HG03558 (cell line): ENCODE measurements around the gene ZSCAN29.

ENCODE experiments used
- ATAC-seq: cut with Tn5 transposase; IDR thresholded peaks from one replicate; pipeline ENCODE4 v1.9.1; 2021; ENCODE audit warnings: moderate number of reproducible peaks; ENCODE audit not compliant: unreplicated experiment; ENCODE audit errors: extremely low read depth

The ZSCAN29 gene

DNA sequence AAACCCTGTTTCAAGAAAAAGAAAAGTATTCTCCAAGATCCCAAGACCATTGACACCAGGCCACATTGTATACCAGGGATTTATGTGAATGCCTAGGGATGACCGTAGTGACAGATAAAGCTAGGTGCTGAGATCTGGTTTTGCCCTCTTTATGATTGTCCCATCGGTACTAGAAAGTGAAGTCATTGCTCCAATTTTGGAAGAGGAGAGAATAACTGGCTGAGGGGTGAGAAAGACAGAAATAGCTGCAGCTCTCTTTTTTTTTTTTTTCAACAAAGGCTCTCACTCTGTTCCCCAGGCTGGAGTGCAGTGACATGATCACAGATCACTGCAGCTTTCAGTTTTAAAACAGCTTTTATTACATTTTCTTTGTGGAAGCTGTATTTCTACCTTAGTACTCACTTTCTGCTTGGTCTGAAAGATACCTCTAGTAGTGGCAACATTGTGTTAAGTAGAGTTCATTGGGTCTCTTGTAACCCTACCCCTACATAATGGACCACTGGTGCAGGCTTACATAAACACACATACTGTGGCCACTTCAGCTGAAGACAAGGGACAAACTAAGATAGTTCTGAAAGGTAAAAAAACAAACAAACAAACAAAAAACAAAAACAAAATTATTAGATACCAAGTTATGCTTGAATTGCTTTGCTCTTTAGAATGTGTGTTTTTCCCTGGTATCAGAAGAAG is 18.0 kb downstream of the ZSCAN29 start:
- ATAC-seq, result no peak

DNA sequence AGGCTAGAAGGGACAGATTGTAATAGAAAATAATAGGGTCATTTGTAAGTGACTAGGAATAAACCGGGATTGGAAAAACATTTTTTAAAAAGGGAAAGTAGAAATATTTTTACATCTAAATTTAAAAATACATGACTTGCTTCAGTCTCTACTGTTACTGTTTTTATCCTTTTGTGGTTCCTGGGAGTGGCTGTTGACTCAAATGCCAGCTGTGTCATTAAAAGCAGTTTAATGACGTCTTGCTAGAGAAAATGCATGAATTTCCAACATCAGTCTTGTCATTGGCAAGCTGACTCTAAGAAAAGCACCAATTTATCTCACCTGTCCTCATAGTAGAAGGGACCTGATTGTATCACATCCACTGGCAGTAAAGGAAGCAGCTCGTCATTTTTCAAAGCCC is 23.7 kb downstream of the ZSCAN29 start:
- ATAC-seq, result no peak

DNA sequence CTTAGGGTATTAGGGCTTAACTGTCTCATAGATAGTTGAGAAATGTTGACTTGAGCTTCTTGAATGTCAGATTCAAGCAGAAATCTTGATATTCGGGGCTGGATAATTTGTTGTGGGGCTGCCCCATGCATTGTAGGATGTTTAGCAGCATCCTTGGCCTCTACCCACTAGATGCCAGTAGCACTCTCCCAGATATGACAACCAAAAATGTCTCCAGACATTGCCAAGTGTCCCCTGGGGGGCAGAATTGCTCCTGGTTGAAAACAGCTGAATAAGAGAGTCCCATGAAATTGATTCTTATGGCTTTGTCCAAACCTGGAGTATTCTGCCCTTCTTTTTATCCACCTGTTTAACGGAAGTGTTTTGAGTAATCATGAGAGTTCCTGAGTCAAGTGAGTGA is 24.5 kb downstream of the ZSCAN29 start:
- no peak for ATAC-seq

DNA sequence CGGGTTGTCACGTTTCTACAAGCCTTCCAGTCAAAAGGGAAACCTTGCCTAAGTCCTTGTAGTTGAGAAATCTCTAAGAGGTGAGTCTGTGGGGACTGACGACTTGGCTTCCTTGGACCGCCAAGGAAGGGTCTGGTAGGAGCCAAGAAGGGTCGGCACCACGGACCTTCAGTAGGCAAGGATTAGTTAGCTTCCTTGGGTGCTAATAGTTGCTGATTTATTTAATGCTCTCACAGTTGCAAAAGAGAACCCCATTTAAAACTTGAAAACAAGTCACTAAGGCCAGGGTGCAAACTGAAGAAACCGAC is 40.1 kb downstream of the ZSCAN29 start:
- no peak for ATAC-seq

DNA sequence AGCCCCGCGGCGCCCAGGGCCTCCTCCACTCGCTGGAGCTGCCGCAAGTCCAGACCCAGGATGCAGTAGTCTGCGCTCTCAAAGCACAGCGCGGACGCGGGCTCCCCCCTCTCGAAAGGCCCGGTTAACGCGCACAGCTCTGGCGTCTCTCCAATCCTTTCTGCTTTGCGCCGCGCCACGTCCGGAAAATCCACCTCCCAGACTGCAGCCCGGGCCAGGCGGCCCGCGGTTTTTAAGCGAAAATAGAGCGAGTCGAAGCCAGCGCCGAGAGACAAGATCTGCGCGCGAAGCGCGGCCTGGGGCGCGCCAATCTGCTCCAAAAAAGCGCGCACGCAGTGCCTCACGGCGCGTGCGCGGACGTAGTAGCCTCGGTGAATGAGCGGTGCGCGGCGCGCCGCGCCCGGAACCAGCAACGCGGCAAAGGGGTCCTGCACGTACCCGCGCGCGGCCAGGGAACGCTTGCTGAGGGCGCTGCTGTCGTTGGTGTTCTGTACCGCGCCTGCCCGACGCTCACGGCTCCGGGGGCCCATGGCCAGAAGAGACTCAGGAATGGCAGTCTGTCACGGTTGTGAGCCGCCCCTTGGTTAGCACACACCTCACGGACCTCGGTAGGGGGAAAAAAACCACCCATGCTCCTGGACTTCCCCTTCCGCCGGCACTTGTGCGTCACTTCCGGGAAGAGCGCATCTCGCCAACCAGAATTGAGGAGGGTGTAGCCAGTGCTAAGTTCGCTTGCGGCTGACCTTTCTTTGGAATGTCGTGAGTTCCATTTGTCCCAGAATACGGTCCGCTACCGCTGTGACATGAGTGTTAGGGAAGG is 40.7 kb downstream of the ZSCAN29 start, which contains the start of gene LCMT2:
Gene LCMT2 (minus strand): TSS at position 614 of the 820 bp plus-strand sequence. CDS start 84 bp downstream, at position 530.
- ATAC-seq, result peak; percentile 73

DNA sequence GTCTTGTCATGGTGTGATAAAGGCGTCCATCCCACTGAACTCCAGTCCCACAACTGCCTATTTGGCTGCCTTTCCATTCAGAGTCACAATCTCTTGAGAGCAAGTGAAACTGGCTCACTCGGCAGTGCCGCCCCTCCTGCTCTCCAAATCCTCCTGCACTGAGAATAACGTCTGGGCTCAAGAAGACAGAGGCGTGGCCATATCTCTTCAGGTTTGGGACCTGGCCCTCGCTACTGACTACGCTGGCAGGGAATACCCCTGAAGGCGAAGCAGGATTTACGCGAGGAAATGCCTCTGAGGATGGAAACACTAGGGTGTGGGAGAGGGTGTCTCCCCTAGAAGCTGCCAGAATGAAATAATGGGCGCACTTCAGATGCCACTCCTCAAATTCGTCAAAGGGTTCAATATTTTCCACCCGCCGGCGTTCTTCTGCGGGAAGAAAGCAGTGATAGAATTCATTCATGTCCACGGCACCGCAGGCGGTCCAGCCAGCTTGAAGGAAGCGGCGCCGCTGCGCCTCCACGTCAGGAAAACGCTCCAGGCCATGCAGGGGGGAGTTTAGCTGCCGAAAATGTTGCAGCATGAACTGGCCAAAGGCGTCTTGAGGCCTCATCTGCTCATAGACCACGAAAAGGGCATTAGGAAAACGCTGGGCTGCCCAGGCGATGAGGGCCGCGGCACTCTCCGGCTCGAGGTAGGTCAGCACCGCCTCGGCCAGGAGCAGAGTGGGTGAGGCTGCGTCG is 41.5 kb downstream of the ZSCAN29 start:
- no peak for ATAC-seq

DNA sequence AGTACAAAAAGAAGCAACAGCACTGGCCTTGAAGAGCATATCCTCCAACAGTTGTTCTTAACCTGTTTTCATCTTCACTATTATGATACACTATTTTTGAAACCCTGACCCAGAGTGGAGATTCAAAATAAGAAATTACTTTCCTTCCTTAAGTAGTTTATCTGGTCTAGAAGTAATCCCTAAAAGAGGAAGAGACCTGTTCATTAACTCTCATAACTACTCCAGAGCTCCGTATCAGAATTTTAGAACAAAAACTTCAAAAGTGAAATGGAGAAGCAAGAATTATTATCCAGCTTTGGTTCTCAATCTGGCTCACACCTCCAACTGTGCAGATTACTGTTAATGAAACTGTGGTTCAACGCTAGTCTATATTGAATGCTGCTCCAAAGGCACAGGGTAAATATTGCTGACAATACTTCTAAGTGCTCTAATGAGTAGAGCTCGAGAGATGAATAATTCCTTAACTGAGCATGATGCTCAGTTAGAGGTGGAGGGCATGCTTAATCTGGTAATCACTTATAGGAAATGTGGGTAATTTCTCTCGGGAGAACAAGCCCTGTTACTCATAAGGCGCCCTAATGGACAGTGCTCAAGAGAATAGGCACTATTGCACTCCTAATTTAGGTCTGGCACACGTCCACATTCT is 45.7 kb downstream of the ZSCAN29 start:
- no peak for ATAC-seq

DNA sequence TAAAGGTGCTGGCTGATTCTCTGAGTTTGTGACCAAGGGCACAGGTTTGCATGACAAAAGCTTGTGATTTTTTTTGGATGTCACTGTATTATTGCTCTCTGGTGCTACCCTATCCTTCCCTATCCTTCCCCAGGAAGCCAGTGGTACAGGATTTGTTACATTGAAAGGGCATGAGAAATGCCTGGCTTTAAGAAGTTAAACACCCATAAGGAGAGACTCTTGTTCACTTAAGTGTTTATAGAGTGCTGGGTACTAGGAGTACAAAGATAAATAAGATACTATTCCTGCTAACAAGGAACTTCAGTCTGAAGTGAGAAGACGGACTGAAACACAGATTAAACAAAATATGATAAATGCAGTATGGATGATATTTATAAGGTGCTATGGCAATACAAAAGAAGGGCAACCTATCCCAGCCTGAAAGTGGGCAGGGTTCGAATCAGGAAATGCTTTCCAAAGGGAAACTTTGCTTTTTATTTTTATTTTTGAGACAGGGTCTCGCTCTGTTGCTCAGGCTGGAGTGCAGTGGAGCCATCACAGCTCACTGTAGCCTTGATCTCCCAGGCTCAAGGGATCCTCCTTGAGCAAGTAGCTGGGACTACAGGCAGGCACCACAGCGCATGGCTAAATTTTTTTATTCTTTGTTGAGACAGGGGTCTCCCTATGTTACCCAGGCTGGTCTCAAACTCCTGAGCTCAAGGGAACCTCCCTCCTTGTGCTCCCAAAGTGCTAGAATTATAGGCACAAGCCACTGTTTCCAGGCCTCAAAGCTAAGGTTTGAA is 51.7 kb downstream of the ZSCAN29 start:
- ATAC-seq, result no peak

DNA sequence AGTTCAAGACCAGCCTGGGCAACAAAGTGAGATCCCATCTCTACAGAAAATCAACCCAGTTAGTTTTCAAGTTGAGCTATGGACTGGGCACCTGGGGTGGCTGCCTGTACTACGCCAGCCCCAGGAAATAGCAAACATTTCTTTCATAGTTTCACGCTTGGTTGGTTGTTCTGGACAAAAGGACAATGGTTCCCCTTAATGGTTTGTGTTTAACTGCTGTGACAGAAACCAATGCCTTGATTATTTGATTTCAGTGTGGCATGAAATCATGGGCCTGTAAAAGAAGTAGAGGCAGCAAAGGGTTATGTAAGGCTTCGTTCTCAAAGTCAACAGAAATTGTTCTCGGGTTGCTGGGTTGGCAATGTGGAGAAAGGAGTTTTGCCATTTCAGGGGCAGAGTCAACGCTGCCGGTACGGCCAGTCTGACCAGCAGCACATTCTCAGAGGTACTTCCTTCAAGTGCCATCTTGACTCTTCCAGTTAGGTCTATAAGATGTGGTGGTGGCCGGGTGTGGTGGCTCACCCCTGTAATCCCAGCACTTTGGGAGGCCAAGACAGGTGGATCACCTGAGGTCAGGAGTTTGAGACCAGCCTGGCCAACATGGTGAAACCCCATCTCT is 53.2 kb downstream of the ZSCAN29 start:
- no peak for ATAC-seq

DNA sequence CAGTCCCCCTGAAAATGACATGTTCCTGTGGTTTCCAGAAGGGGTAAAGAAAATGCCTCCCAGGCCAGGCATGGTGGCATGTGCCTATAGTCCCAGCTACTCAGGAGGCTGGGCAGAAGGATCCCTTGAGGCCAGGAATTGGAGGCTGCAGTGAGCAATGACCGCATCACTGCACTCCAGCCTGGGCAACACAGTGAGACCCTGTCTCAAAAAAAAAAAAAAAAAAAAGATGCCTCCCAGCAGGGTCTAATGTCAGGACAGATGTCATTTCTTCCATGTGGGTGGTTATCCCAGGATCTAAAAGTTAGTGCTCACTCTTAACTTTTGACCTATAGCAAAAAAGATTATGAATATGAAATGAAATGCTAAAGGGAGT is 53.9 kb downstream of the ZSCAN29 start:
- no peak for ATAC-seq

DNA sequence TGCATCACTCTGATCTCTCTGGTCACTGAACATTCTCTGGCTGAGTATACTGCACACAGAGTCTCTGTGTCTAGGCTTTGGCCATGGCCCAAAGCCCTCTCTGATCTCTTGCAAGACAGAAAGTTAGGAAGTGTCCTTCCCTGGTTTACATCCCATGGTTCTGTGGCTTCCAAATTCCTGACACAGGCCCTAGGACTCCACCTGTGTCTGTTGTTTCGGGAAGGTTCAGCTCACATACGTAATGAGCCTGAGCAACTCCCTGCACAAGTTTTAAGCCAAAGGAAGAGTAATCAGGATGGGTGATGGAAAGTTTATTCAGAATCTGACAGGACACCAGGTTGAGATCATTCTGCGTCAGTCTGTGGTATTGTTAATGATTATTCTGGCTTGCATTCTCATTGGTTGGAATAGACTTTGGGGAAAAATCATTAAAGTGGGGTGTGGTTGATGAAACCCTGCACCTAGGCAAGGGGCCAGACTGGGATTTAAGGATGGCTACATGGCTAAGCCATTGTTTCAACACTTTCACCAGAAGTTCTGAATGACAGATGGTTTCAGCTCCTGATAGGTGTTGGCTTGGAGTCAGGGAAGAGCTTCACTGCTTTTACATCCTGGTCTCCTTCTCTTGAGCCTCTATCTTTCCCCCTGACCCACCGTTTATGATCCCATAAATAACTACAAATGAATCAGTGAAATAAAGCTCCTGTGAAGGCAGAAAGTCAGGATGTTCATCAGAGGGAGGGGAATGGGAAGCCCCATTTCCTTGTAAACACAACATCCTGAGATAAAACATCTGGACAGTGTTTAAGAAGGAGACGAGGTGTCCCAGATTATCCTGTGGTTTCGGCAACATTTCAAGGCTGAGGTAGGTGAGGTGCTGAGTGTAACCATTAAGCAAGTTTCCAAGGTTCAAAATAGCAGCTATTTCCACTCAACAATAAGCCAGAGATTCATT is 54.5 kb downstream of the ZSCAN29 start:
- ATAC-seq, result no peak

DNA sequence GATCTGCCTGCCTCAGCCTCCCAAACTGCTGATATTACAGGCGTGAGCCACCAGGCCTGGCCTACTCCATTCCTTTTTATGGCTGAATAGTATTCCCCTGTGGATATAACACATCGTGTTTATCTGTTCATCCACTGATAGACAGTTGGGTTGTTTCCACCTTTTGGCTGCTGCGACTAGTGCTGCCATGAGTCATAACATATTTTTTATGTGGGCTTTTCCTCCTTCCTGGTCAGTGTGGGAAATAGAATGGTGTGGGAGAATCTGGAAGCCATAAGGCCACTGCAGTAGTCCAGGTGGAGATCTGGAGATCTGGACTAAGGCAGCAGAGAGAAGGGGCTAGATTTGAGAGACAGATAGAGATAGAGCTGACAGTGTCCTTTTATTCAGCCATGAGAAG is 56.7 kb downstream of the ZSCAN29 start:
- no peak for ATAC-seq

DNA sequence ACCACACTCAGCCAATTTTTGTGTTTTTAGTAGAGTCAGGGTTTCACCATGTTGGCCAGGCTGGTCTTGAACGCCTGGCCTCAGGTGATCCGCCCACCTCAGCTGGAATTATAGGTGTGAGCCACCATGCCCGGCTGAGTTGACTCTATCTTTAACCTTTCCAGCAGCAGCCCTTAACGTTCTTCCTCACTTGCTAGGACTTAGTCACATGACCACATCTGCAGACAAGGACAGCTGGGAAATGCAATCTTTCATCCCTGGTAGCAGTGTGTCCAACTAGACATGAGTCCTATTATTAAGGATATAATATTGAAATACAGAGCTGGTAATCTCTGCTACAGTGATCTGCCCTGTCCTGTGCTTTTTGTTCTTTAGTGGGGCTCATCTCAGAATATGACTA is 58.5 kb downstream of the ZSCAN29 start:
- no peak for ATAC-seq
